NT2/D1 (cell line): ENCODE data around the gene BBX.

Experiments
- DNase-seq: peaks from one replicate; pipeline ENCODE4 v3.0.0-alpha.2; 2011; ENCODE audit warnings: low read depth, low spot score
- H3K27me3 ChIP-seq: 2 replicates; pipeline ENCODE4 v1.6.0; 2011; ENCODE audit warnings: mild to moderate bottlenecking; ENCODE audit not compliant: insufficient read length, insufficient read depth
- H3K36me3 ChIP-seq: 2 replicates; pipeline ENCODE4 v1.6.1; 2011; ENCODE audit warnings: mild to moderate bottlenecking, low read length, mixed read lengths; ENCODE audit not compliant: insufficient read depth, insufficient read length
- H3K4me1 ChIP-seq: 2 replicates; pipeline ENCODE4 v1.5.1; 2011; ENCODE audit not compliant: insufficient read depth, insufficient read length
- H3K4me3 ChIP-seq: 2 replicates; pipeline ENCODE4 v1.5.1; 2011; ENCODE audit warnings: low read depth; ENCODE audit not compliant: insufficient read length
- H3K9ac ChIP-seq: 2 replicates; pipeline ENCODE4 v1.6.0; 2011; ENCODE audit warnings: low read depth; ENCODE audit not compliant: insufficient read length
- H3K9me3 ChIP-seq: 2 replicates; pipeline ENCODE4 v1.5.1; 2011; ENCODE audit warnings: mild to moderate bottlenecking, low read length; ENCODE audit not compliant: insufficient read depth
- SUZ12 ChIP-seq: IDR thresholded peaks from 2 replicates; pipeline ENCODE4 v1.6.1; 2011; ENCODE audit not compliant: insufficient read length, insufficient read depth; ENCODE audit errors: extremely low read depth
- YY1 ChIP-seq: IDR thresholded peaks from 2 replicates; pipeline ENCODE4 v1.6.1; 2011; ENCODE audit not compliant: insufficient read length, insufficient read depth
- ZNF274 ChIP-seq: IDR thresholded peaks from 2 replicates; pipeline ENCODE4 v1.6.1; 2011; ENCODE audit warnings: mild to moderate bottlenecking, low read depth, low read length

BBX gene

GRCh38 chr3:107798381-107798780 is 275.6 kb downstream of the BBX start:
- no peak for DNase-seq
- no peaks in the 10 kb centered on the region for H3K4me1 ChIP-seq
- no peak overlapping the region for H3K4me3 ChIP-seq
- peaks cover 19% of the 10 kb centered on the region for H3K36me3 ChIP-seq
- H3K9me3 ChIP-seq = no peaks in the 10 kb centered on the region
- no peaks in the 10 kb centered on the region for H3K27me3 ChIP-seq
- no peak for TF ChIP-seq YY1
- TF ChIP-seq SUZ12 = no peak
- no peak for TF ChIP-seq ZNF274
- no peak overlapping the region for H3K9ac ChIP-seq

DNA sequence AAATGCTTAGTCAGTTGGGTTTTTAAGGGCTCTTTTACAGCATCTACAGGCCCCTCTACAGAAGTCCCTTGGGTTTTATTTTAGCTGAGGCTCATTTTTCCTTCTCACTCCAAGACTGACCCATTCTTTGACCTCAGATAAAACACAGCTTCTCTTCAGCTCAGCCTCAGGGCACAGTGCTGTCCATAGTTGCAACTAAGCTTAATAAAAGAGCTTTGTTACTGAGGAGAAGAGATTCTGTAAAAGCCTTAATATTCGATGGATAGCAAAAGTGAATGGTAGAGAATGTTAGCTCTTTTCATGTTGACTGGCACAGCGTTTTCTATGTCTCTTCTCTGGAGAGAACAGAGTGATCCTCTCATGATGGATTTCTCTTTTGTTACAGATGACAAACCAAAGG is 277.9 kb downstream of the BBX start:
- DNase-seq = no peak
- Histone ChIP-seq H3K36me3 (peaks cover 27% of the 10 kb centered on the region), H3K9ac (no peak overlapping the region)

DNA sequence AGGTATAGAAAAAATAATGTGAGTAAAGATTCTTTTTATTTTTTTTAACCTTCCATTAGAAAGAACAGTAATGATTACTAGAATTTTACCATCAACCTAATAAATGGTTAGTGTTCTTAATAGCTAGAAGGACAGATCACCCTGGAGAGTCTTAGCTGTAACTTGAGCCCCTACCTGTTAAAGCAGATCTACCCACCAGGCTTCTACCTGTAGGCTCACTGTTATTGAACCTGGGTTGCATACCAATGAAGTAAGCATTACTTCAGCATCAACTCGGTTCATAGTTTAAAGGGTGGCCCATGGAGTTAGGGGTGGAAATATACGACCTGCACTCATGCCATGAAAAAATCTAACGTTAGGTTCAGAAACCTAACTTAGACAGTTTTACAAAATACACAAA is 280.4 kb downstream of the BBX start:
- Histone ChIP-seq H3K9me3 (no peaks in the 10 kb centered on the region), H3K4me1 (no peaks in the 10 kb centered on the region), H3K9ac (no peak overlapping the region), H3K27me3 (no peaks in the 10 kb centered on the region), H3K4me3 (no peak overlapping the region), H3K36me3 (peaks cover 37% of the 10 kb centered on the region)
- no peak for DNase-seq
- TF ChIP-seq ZNF274 = no peak
- no peak for TF ChIP-seq YY1
- TF ChIP-seq SUZ12 = no peak

More for the DNA sequence above, 277.9 kb downstream of the BBX start:
- H3K9me3 ChIP-seq = no peaks in the 10 kb centered on the region
- no peaks in the 10 kb centered on the region for H3K27me3 ChIP-seq
- no peak for TF ChIP-seq SUZ12
- no peak for TF ChIP-seq YY1
- no peak for TF ChIP-seq ZNF274
- H3K4me3 ChIP-seq = no peak overlapping the region
- no peaks in the 10 kb centered on the region for H3K4me1 ChIP-seq

GRCh38 chr3:107806021-107806420 is 283.3 kb downstream of the BBX start:
- no peak for DNase-seq
- Histone ChIP-seq H3K36me3 (peaks cover 34% of the 10 kb centered on the region), H3K4me1 (no peaks in the 10 kb centered on the region), H3K27me3 (no peaks in the 10 kb centered on the region), H3K4me3 (no peak overlapping the region), H3K9me3 (no peaks in the 10 kb centered on the region), H3K9ac (no peak overlapping the region)
- TF ChIP-seq YY1 = no peak
- no peak for TF ChIP-seq ZNF274
- TF ChIP-seq SUZ12 = no peak

GRCh38 chr3:107806536-107806935 is 283.8 kb downstream of the BBX start:
- DNase-seq = no peak
- H3K9ac ChIP-seq = no peak overlapping the region
- TF ChIP-seq SUZ12 (no peak), YY1 (no peak), ZNF274 (no peak)
- no peaks in the 10 kb centered on the region for H3K4me1 ChIP-seq
- H3K36me3 ChIP-seq = peaks cover 29% of the 10 kb centered on the region
- no peaks in the 10 kb centered on the region for H3K9me3 ChIP-seq
- no peaks in the 10 kb centered on the region for H3K27me3 ChIP-seq
- no peak overlapping the region for H3K4me3 ChIP-seq

- DNase-seq = no peak
- H3K4me3 ChIP-seq = no peak overlapping the region
These were observed 287.7 kb downstream of the BBX start for GRCh38 chr3:107810171-107811071.

DNA sequence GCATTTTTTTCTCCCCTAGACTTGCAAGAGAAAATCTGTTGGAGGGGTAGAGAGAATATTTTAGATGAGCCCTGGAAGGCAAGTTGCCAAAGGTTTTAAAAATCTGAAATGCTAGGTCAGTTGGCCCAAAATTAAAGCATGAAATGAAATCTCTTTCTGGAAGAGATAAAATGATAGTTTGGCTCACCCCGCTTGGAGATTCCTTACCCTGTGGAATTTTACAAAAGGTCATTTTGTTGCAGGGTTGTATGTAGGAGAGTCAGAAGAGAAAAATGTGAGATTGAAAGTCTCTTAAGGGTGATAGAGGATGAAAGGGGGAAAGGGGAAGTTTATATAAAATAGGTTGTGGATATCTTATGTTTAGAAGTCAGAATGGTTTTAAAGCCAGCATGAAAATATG is 290.3 kb downstream of the BBX start:
- Histone ChIP-seq H3K27me3 (no peaks in the 10 kb centered on the region), H3K4me3 (no peak overlapping the region), H3K9me3 (no peaks in the 10 kb centered on the region), H3K36me3 (no peaks in the 10 kb centered on the region), H3K9ac (no peak overlapping the region), H3K4me1 (no peaks in the 10 kb centered on the region)
- no peak for TF ChIP-seq SUZ12
- no peak for TF ChIP-seq ZNF274
- no peak for TF ChIP-seq YY1
- no peak for DNase-seq

More at GRCh38 chr3:107810171-107811071, 287.7 kb downstream of the BBX start:
- no peak for TF ChIP-seq ZNF274
- TF ChIP-seq SUZ12 = no peak
- TF ChIP-seq YY1 = no peak
- no peaks in the 10 kb centered on the region for H3K4me1 ChIP-seq
- H3K9me3 ChIP-seq = no peaks in the 10 kb centered on the region
- H3K9ac ChIP-seq = no peak overlapping the region
- no peaks in the 10 kb centered on the region for H3K27me3 ChIP-seq
- H3K36me3 ChIP-seq = peaks cover 13% of the 10 kb centered on the region
